SK-N-SH (cell line): Measurements from ENCODE around the gene PIP5K1B. TPM values are rescaled to one million over a fixed set of nuclear protein-coding genes. Genes with fewer than 3 reads are reported as not detected.

Experiments
- CTCF ChIA-PET: fragments of 300-600, 350-600 bp; formaldehyde crosslinking; extraction: SDS; loops from one replicate; lab custom pipeline; 2021; lab: Yijun Ruan, JAX
- POLR2A ChIA-PET: fragments of 350-600 bp; sonication (Branson Sonifier 250); formaldehyde crosslinking; extraction: SDS; loops from one replicate; lab custom pipeline; 2020; ENCODE audit warnings: antibody characterized with exemption, inconsistent platforms; lab: Yijun Ruan, JAX
- DNase-seq: peaks from one replicate; pipeline ENCODE4 v3.0.0; 2012
- H2AFZ ChIP-seq: fragments of 200-600 bp; sonication (generic); 2 replicates; pipeline ENCODE4 v1.8.1; 2016; ENCODE audit warnings: antibody characterized with exemption, mild to moderate bottlenecking, low read depth
- H3F3A ChIP-seq: fragments of 200-600 bp; sonication (generic); replicated peaks from 2 replicates; pipeline ENCODE3; 2016; ENCODE audit warnings: antibody characterized with exemption, mild to moderate bottlenecking; ENCODE audit not compliant: insufficient read depth
- H3K27ac ChIP-seq, 2 experiments: fragments of 200-500 bp in 1 of 2; fragments of 200-600 bp in 1 of 2; sonication (Bioruptor generic) in 1 of 2; sonication (generic), shearing (Covaris generic) in 1 of 2; 2 replicates each; pipeline versions ENCODE4 v1.5.1 to v1.6.1; 2014 to 2016; ENCODE audit warnings: low read depth in 2 of 2, inconsistent platforms in 1 of 2, low read length in 1 of 2, mild to moderate bottlenecking in 1 of 2, mixed read lengths in 1 of 2
- H3K27me3 ChIP-seq: fragments of 200-600 bp; sonication (generic), shearing (Covaris generic); 2 replicates; pipeline ENCODE4 v1.6.1; 2016; ENCODE audit warnings: mixed run types; ENCODE audit not compliant: insufficient read depth
- H3K36me3 ChIP-seq, 2 experiments: fragments of 200-500 bp in 1 of 2; fragments of 200-600 bp in 1 of 2; sonication (Bioruptor generic) in 1 of 2; sonication (generic) in 1 of 2; replicated peaks in 1 of 2; 2 replicates each; pipeline versions ENCODE3 to v1.5.1; 2014 to 2016; ENCODE audit warnings: low read length in 1 of 2, mild to moderate bottlenecking in 1 of 2; ENCODE audit not compliant: insufficient read depth in 2 of 2, control insufficient read depth in 1 of 2
- H3K4me1 ChIP-seq, 2 experiments: fragments of 200-500 bp in 1 of 2; fragments of 200-600 bp in 1 of 2; sonication (Bioruptor generic) in 1 of 2; sonication (generic), shearing (Covaris generic) in 1 of 2; 2 replicates each; pipeline versions ENCODE4 v1.5.1 to v1.6.1; 2014 to 2016; ENCODE audit warnings: low read depth in 1 of 2, low read length in 1 of 2, mixed run types in 1 of 2; ENCODE audit not compliant: insufficient read depth in 2 of 2, control insufficient read depth in 1 of 2
- H3K4me2 ChIP-seq: fragments of 200-600 bp; sonication (generic), shearing (Covaris generic); 2 replicates; pipeline ENCODE4 v1.6.1; 2017; ENCODE audit warnings: mixed run types
- H3K4me3 ChIP-seq, 2 experiments: fragments of 200-500 bp in 1 of 2; fragments of 200-600 bp in 1 of 2; sonication (Bioruptor generic) in 1 of 2; sonication (generic), shearing (Covaris generic) in 1 of 2; 2 replicates each; pipeline versions ENCODE4 v1.5.1 to v1.8.1; 2014 to 2016; ENCODE audit warnings: low read depth in 2 of 2, inconsistent platforms in 1 of 2, low read length in 1 of 2, mild to moderate bottlenecking in 1 of 2, mixed read lengths in 1 of 2, moderate library complexity in 1 of 2
- H3K79me2 ChIP-seq: fragments of 200-600 bp; sonication (generic); 2 replicates; pipeline ENCODE4 v1.8.1; 2017; ENCODE audit warnings: mild to moderate bottlenecking; ENCODE audit not compliant: insufficient read depth
- H3K9ac ChIP-seq: fragments of 200-600 bp; sonication (generic); 2 replicates; pipeline ENCODE4 v1.6.1; 2017; ENCODE audit warnings: mixed run types
- H3K9me2 ChIP-seq: fragments of 200-600 bp; sonication (generic); 2 replicates; pipeline ENCODE4 v1.6.1; 2017; ENCODE audit warnings: mixed run types
- H3K9me3 ChIP-seq: fragments of 200-600 bp; sonication (generic); 2 replicates; pipeline ENCODE4 v1.6.1; 2017; ENCODE audit warnings: mixed run types, mild to moderate bottlenecking, moderate library complexity
- H4K20me1 ChIP-seq: fragments of 200-600 bp; sonication (generic); 2 replicates; pipeline ENCODE4 v1.6.1; 2017; ENCODE audit warnings: mild to moderate bottlenecking, mixed run types; ENCODE audit not compliant: insufficient read depth
- CHD2 ChIP-seq: fragments of 150-350 bp; IDR thresholded peaks from 2 replicates; pipeline ENCODE4 v1.6.1; 2018; ENCODE audit warnings: low read length; ENCODE audit not compliant: partially characterized antibody
- EP300 ChIP-seq, 2 experiments: IDR thresholded peaks; 2 replicates each; pipeline versions ENCODE4 v1.4.0 to v1.6.1; 2012; ENCODE audit warnings: borderline replicate concordance in 1 of 2, low read depth in 1 of 2, low read length in 1 of 2
- EZH2phosphoT487 ChIP-seq: fragments of 200-600 bp; sonication (generic); IDR thresholded peaks from 2 replicates; pipeline ENCODE4 v1.6.1; 2017; ENCODE audit warnings: low read depth, mixed run types, mild to moderate bottlenecking, antibody characterized with exemption, moderate library complexity, borderline replicate concordance
- FOXJ3 ChIP-seq: sonication (generic); formaldehyde crosslinking; IDR thresholded peaks from 2 replicates; pipeline ENCODE4 v1.5.1; 2020; ENCODE audit warnings: mild to moderate bottlenecking, missing genetic modification reagents
- FOXM1 ChIP-seq: IDR thresholded peaks from 2 replicates; pipeline ENCODE4 v1.4.0; 2012; ENCODE audit warnings: low read depth, mild to moderate bottlenecking
- GABPA ChIP-seq: IDR thresholded peaks from 2 replicates; pipeline ENCODE4 v1.4.0; 2012; ENCODE audit warnings: low read depth, mild to moderate bottlenecking
- GATA2 ChIP-seq: sonication (generic); formaldehyde crosslinking; IDR thresholded peaks from 2 replicates; pipeline ENCODE4 v1.5.0; 2020; ENCODE audit warnings: mild to moderate bottlenecking, missing genetic modification reagents
- NFIC ChIP-seq: IDR thresholded peaks from 2 replicates; pipeline ENCODE4 v1.4.0; 2012; ENCODE audit warnings: borderline replicate concordance
- POLR2AphosphoS5 ChIP-seq: IDR thresholded peaks from 2 replicates; pipeline ENCODE4 v1.6.1; 2012; ENCODE audit warnings: low read depth, low read length
- RCOR1 ChIP-seq: fragments of 150-350 bp; IDR thresholded peaks from 2 replicates; pipeline ENCODE4 v1.6.1; 2017; ENCODE audit warnings: antibody characterized with exemption, low read length
- RXRA ChIP-seq: IDR thresholded peaks from 2 replicates; pipeline ENCODE4 v1.4.0; 2012; ENCODE audit warnings: low read depth, mild to moderate bottlenecking, borderline replicate concordance
- SIN3A ChIP-seq: IDR thresholded peaks from 2 replicates; pipeline ENCODE4 v1.6.1; 2012; ENCODE audit warnings: low read depth, mild to moderate bottlenecking, low read length, moderate library complexity, borderline replicate concordance
- SMC3 ChIP-seq: IDR thresholded peaks from 2 replicates; pipeline ENCODE4 v1.6.1; 2012; ENCODE audit warnings: low read depth, low read length, improper control_type of control experiment
- TAF1 ChIP-seq: IDR thresholded peaks from 2 replicates; pipeline ENCODE4 v1.6.1; 2012; ENCODE audit warnings: low read depth, mild to moderate bottlenecking, low read length, moderate library complexity, borderline replicate concordance
- YY1 ChIP-seq: IDR thresholded peaks from 2 replicates; pipeline ENCODE4 v1.4.0; 2012; ENCODE audit warnings: low read depth, mild to moderate bottlenecking
- WGBS: methylation state at CpG from one replicate; pipeline ENCODE4 v1.1.6; 2017; ENCODE audit warnings: low lambda C conversion rate; 5-methylcytosine and 5-hydroxymethylcytosine counted together
- polyA plus RNA-seq, 3 experiments: library from polyadenylated mRNA; depleted of rRNA; stranded (reverse); fragments of >200 nt; gene quantifications; 2 replicates each; pipeline ENCODE4 v1.2.3, GENCODE V29; 2012
- TF ChIP-seq, protein P1 (sequence below): IDR thresholded peaks from 2 replicates; pipeline ENCODE4; 2012
- TF ChIP-seq, protein P2 (sequence below): IDR thresholded peaks from 2 replicates; pipeline ENCODE4 v1.4.0; 2012; ENCODE audit warnings: low read depth
- TF ChIP-seq, protein P3 (sequence below): IDR thresholded peaks from 2 replicates; pipeline ENCODE4 v1.4.0; 2012; ENCODE audit warnings: low read depth, borderline replicate concordance
- TF ChIP-seq, protein P4 (sequence below): IDR thresholded peaks from 2 replicates; pipeline ENCODE4 v1.6.1; 2012; ENCODE audit warnings: mild to moderate bottlenecking, low read depth, low read length, moderate library complexity
- TF ChIP-seq, protein P5 (sequence below): fragments of 150-350 bp; IDR thresholded peaks from 2 replicates; pipeline ENCODE4 v1.6.1; 2017; ENCODE audit warnings: antibody characterized with exemption, low read length, low read depth, borderline replicate concordance

Gene PIP5K1B
- polyA plus RNA-seq, 1 of the 3 experiments (the other 2 are of a cell fraction): not detected

DNA sequence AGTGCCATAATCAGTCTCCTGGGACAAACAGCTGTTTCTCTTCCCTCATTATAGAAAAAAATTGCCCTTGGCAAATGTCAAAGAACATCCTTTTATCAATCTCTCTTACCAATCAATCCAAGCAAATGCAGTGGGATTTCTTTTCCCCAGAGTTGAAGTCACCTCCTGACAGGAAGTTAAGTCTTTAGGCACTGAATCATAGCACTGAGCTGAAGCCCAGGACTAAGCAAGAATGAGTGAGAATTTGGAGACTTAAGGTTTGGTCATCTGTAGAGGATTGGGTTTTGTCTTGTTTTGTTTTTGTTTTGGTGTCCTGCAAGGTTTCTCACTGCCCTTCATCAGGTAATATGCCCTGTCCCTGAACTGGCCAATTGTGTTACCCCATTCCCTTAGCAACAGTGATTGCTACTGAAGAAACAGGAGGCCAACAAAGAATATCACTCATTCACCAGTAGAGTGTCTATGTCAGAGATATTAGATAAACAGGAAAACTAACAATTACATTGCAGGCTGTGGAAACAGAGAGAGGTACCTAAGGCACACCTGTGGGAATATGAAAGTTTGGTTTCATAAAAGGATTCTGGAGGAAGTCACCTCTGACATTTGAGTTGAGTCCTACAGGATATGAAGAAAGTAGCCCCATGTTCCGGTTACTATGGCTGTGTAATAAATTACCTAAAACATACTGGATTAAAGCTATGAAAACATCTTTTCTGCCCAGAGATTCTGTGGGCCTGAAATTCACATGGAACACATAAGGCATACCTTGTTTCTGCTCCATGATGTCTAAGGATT lies 326.0 kb downstream of the PIP5K1B start:
- no peak overlapping the region for H3K4me2 ChIP-seq
- POLR2A ChIA-PET: no interaction called here
- CTCF ChIA-PET: interaction anchor here (0.9 to 6.3 kb wide), 4 partner anchors 32 to 447 kb away, joined by 3 to 67 read pairs (median 4); no protein-coding TSS in a partner anchor
- H2AFZ ChIP-seq: no peak overlapping the region
- H3K36me3 ChIP-seq: no peaks in the 10 kb centered on the region
- DNase-seq: no peak
- TF ChIP-seq RXRA (no peak), TAF1 (no peak), GATA2 (CRISPR knock-in tag) (no peak), SIN3A (no peak), POLR2AphosphoS5 (no peak), NFIC (no peak), CHD2 (no peak), SMC3 (no peak), YY1 (no peak), FOXJ3 (CRISPR knock-in tag) (no peak), EZH2phosphoT487 (no peak)
- TF ChIP-seq, protein P1, sequence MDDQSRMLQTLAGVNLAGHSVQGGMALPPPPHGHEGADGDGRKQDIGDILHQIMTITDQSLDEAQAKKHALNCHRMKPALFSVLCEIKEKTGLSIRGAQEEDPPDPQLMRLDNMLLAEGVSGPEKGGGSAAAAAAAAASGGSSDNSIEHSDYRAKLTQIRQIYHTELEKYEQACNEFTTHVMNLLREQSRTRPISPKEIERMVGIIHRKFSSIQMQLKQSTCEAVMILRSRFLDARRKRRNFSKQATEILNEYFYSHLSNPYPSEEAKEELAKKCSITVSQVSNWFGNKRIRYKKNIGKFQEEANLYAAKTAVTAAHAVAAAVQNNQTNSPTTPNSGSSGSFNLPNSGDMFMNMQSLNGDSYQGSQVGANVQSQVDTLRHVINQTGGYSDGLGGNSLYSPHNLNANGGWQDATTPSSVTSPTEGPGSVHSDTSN: no peak
- TF ChIP-seq, protein P2, sequence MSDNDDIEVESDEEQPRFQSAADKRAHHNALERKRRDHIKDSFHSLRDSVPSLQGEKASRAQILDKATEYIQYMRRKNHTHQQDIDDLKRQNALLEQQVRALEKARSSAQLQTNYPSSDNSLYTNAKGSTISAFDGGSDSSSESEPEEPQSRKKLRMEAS: no peak
- TF ChIP-seq, protein P3, sequence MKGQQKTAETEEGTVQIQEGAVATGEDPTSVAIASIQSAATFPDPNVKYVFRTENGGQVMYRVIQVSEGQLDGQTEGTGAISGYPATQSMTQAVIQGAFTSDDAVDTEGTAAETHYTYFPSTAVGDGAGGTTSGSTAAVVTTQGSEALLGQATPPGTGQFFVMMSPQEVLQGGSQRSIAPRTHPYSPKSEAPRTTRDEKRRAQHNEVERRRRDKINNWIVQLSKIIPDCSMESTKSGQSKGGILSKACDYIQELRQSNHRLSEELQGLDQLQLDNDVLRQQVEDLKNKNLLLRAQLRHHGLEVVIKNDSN: no peak
- H3K27ac ChIP-seq: no peak overlapping the region
- H3K4me3 ChIP-seq: no peak overlapping the region
- H3K27me3 ChIP-seq: peaks cover 13% of the 10 kb centered on the region; the same call in 1 of the 2 replicates
- H3K9me3 ChIP-seq: no peaks in the 10 kb centered on the region
- 0 out of 4 replicates have a peak, but pooled peaks cover 0 to 2% of the 10 kb centered on the region in 2 experiments for H3K4me1 ChIP-seq
- H3K9ac ChIP-seq: no peak overlapping the region
- H3F3A ChIP-seq: peaks cover 3% of the 10 kb centered on the region
- H3K9me2 ChIP-seq: no peaks in the 10 kb centered on the region
- H3K79me2 ChIP-seq: no peaks in the 10 kb centered on the region
- H4K20me1 ChIP-seq: no peaks in the 10 kb centered on the region
- WGBS: 59% methylated on average over 1 of the region's 1 CpG

DNA sequence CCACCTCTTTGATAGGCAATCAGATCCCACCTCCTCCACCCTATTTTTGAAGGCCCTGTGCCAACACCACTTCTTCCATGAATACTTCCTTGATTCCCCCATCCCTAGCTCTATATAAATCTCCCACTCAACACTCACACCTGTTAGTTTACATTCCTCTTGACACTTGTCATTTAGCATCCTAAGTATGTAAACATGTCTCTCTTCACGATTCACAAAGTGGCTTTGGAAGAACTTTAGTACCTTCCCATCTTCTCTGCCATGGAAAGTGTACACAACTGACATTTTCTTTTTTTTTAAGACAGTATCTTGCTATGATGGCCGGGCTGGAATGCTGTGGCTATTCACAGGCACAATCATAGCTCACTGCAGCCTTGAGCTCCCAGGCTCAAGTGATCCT lies 329.0 kb downstream of the PIP5K1B start:
- H3K9me3 ChIP-seq: no peaks in the 10 kb centered on the region
- no peak overlapping the region for H3K4me2 ChIP-seq
- 36% methylated on average over 2 of the region's 2 CpGs for WGBS
- no peak overlapping the region for H2AFZ ChIP-seq
- H3K27ac ChIP-seq: no peak overlapping the region
- no peak overlapping the region for H3K4me3 ChIP-seq
- H3K9me2 ChIP-seq: no peaks in the 10 kb centered on the region
- no peak overlapping the region for H3K9ac ChIP-seq
- no peaks in the 10 kb centered on the region for H3K36me3 ChIP-seq
- ChIA-PET POLR2A (interaction anchor here (0.6 kb wide), 1 partner anchor 290 kb away, joined by 3 read pairs; no protein-coding TSS in a partner anchor), CTCF (interaction anchor here (1.2 to 6.3 kb wide), 3 partner anchors 20 to 159 kb away, joined by 4 to 67 read pairs (median 8); no protein-coding TSS in a partner anchor)
- peaks cover 0 to 7% of the 10 kb centered on the region in 2 experiments; a peak in 1 of 4 replicates for H3K4me1 ChIP-seq
- peaks cover 3% of the 10 kb centered on the region for H3F3A ChIP-seq
- H3K79me2 ChIP-seq: peaks cover 16% of the 10 kb centered on the region; the same call in 1 of the 2 replicates
- no peaks in the 10 kb centered on the region for H3K27me3 ChIP-seq
- H4K20me1 ChIP-seq: no peaks in the 10 kb centered on the region
- DNase-seq: no peak
- TF ChIP-seq EP300 (IDR thresholded peaks at IDR 0.05; ENCODE audit: borderline replicate concordance in 1 of 2, low read depth in 1 of 2, low read length in 1 of 2) (no peak), RCOR1 (no peak), FOXM1 (no peak), GABPA (no peak), NFIC (no peak)
- TF ChIP-seq, protein P4, sequence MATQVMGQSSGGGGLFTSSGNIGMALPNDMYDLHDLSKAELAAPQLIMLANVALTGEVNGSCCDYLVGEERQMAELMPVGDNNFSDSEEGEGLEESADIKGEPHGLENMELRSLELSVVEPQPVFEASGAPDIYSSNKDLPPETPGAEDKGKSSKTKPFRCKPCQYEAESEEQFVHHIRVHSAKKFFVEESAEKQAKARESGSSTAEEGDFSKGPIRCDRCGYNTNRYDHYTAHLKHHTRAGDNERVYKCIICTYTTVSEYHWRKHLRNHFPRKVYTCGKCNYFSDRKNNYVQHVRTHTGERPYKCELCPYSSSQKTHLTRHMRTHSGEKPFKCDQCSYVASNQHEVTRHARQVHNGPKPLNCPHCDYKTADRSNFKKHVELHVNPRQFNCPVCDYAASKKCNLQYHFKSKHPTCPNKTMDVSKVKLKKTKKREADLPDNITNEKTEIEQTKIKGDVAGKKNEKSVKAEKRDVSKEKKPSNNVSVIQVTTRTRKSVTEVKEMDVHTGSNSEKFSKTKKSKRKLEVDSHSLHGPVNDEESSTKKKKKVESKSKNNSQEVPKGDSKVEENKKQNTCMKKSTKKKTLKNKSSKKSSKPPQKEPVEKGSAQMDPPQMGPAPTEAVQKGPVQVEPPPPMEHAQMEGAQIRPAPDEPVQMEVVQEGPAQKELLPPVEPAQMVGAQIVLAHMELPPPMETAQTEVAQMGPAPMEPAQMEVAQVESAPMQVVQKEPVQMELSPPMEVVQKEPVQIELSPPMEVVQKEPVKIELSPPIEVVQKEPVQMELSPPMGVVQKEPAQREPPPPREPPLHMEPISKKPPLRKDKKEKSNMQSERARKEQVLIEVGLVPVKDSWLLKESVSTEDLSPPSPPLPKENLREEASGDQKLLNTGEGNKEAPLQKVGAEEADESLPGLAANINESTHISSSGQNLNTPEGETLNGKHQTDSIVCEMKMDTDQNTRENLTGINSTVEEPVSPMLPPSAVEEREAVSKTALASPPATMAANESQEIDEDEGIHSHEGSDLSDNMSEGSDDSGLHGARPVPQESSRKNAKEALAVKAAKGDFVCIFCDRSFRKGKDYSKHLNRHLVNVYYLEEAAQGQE: no peak
- TF ChIP-seq, protein P5, sequence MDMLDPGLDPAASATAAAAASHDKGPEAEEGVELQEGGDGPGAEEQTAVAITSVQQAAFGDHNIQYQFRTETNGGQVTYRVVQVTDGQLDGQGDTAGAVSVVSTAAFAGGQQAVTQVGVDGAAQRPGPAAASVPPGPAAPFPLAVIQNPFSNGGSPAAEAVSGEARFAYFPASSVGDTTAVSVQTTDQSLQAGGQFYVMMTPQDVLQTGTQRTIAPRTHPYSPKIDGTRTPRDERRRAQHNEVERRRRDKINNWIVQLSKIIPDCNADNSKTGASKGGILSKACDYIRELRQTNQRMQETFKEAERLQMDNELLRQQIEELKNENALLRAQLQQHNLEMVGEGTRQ: no peak
